Measurements from ENCODE around the gene ARHGAP26.
"Not testable (repeated sequence)": the region's sequence is repeated elsewhere in the genome, so short reads cannot be mapped to it uniquely, and the experiment has no call there.

ARHGAP26 gene

GRCh38 chr5:143101725-143102386 is 331.7 kb downstream of the ARHGAP26 start:
- DNase-seq = no peak

GRCh38 chr5:143102411-143102810 is 332.2 kb downstream of the ARHGAP26 start:
- no peak for DNase-seq

GRCh38 chr5:143105216-143105905 is 335.2 kb downstream of the ARHGAP26 start:
- DNase-seq = no peak

GRCh38 chr5:143106174-143106573 is 336.0 kb downstream of the ARHGAP26 start:
- peak; percentile 52 for DNase-seq

- no peak for DNase-seq
Observed at GRCh38 chr5:143108498-143109128, 338.4 kb downstream of the ARHGAP26 start.

GRCh38 chr5:143110591-143110990 is 340.4 kb downstream of the ARHGAP26 start:
- no peak for DNase-seq

GRCh38 chr5:143111799-143112198 is 341.6 kb downstream of the ARHGAP26 start:
- no peak for DNase-seq

- DNase-seq = no peak
Observed at GRCh38 chr5:143113461-143113860, 343.3 kb downstream of the ARHGAP26 start.

- DNase-seq = no peak
Observed at GRCh38 chr5:143114481-143114880, 344.3 kb downstream of the ARHGAP26 start.

- no peak for DNase-seq
Observed at GRCh38 chr5:143115381-143115780, 345.2 kb downstream of the ARHGAP26 start.

- no peak for DNase-seq
Observed at GRCh38 chr5:143116814-143117213, 346.6 kb downstream of the ARHGAP26 start.

- no peak for DNase-seq
Observed at GRCh38 chr5:143117821-143118220, 347.6 kb downstream of the ARHGAP26 start.

GRCh38 chr5:143118222-143118621 is 348.0 kb downstream of the ARHGAP26 start:
- DNase-seq = no peak

GRCh38 chr5:143118818-143119217 is 348.6 kb downstream of the ARHGAP26 start:
- not testable (repeated sequence) for DNase-seq

- DNase-seq = no peak
Observed at GRCh38 chr5:143119291-143119769, 349.2 kb downstream of the ARHGAP26 start.

- DNase-seq = no peak
Observed at GRCh38 chr5:143119881-143120341, 349.7 kb downstream of the ARHGAP26 start.

GRCh38 chr5:143120460-143121134 is 350.4 kb downstream of the ARHGAP26 start:
- no peak for DNase-seq

GRCh38 chr5:143121135-143121475 is 350.9 kb downstream of the ARHGAP26 start:
- DNase-seq = no peak

- no peak for DNase-seq
Observed at GRCh38 chr5:143124593-143124992, 354.4 kb downstream of the ARHGAP26 start.

GRCh38 chr5:143126174-143127019 is 356.2 kb downstream of the ARHGAP26 start:
- no peak for DNase-seq

GRCh38 chr5:143128412-143129071 is 358.4 kb downstream of the ARHGAP26 start:
- DNase-seq = peak; percentile 41

GRCh38 chr5:143129203-143129602 is 359.0 kb downstream of the ARHGAP26 start:
- no peak for DNase-seq

Data from eye (tissue), 1 donor.